Neural progenitor cell (in vitro differentiated cells): ENCODE results near the gene INSIG1.

Experiments used
- EZH2 ChIP-seq: fragments of 200-600 bp; sonication (generic); IDR thresholded peaks from 2 replicates; pipeline ENCODE4 v1.6.1; 2017; ENCODE audit warnings: antibody characterized with exemption, mild to moderate bottlenecking, moderate library complexity
- TF ChIP-seq, protein P1 (sequence below): fragments of 200-600 bp; sonication (generic); IDR thresholded peaks from 2 replicates; pipeline ENCODE4 v1.5.1; 2017; ENCODE audit warnings: antibody characterized with exemption, mild to moderate bottlenecking

DNA sequence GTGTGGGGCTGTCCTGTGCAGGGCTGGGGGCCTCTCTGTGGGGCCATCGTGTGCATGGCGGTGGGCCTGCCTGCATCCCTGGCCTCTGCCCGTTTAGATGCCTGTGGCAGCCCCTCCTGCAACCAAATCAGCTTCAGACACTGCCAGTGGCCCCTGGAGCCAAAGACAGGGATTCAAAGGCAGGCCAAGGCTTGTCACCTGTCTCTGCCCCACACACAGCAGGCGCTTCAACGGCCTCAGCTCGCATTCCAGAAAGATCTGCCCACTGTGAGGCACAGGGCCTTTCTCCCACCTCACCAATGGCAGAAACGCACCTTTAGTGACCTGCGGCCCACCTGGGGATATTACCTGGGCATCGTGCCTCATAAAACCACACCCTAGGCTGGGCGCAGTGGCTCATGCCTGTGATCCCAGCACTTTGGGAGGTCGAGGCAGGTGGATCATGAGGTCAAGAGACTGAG is 46.0 kb downstream of the INSIG1 start:
- no peak for TF ChIP-seq EZH2
- TF ChIP-seq, protein P1, sequence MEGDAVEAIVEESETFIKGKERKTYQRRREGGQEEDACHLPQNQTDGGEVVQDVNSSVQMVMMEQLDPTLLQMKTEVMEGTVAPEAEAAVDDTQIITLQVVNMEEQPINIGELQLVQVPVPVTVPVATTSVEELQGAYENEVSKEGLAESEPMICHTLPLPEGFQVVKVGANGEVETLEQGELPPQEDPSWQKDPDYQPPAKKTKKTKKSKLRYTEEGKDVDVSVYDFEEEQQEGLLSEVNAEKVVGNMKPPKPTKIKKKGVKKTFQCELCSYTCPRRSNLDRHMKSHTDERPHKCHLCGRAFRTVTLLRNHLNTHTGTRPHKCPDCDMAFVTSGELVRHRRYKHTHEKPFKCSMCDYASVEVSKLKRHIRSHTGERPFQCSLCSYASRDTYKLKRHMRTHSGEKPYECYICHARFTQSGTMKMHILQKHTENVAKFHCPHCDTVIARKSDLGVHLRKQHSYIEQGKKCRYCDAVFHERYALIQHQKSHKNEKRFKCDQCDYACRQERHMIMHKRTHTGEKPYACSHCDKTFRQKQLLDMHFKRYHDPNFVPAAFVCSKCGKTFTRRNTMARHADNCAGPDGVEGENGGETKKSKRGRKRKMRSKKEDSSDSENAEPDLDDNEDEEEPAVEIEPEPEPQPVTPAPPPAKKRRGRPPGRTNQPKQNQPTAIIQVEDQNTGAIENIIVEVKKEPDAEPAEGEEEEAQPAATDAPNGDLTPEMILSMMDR = no peak
